PFSK-1 (cell line): ENCODE results near the gene ARHGAP9.

ENCODE experiments used
- POLR2AphosphoS5 ChIP-seq: IDR thresholded peaks from 2 replicates; pipeline ENCODE4 v1.6.1; 2012; ENCODE audit warnings: low read depth, mild to moderate bottlenecking, control low read depth, low read length, moderate library complexity
- REST ChIP-seq, 2 experiments: IDR thresholded peaks; 2 replicates each; pipeline versions ENCODE4 v1.6.1 to v1.8.0; 2011 to 2012; ENCODE audit warnings: low read depth in 2 of 2, low read length in 2 of 2, control low read depth in 1 of 2, inconsistent platforms in 1 of 2, mild to moderate bottlenecking in 1 of 2, moderate library complexity in 1 of 2; ENCODE audit not compliant: insufficient read depth in 1 of 2
- SIN3A ChIP-seq: IDR thresholded peaks from 2 replicates; pipeline ENCODE4 v1.6.1; 2012; ENCODE audit warnings: mild to moderate bottlenecking, low read length, moderate library complexity, borderline replicate concordance; ENCODE audit not compliant: insufficient read depth
- TAF1 ChIP-seq: IDR thresholded peaks from 2 replicates; pipeline ENCODE4 v1.6.1; 2012; ENCODE audit warnings: low read length, control low read depth, borderline replicate concordance; ENCODE audit not compliant: insufficient read depth

- TF ChIP-seq POLR2AphosphoS5, result no peak
- no peak for TF ChIP-seq SIN3A
- TF ChIP-seq REST (IDR thresholded peaks at IDR 0.05; ENCODE audit: insufficient read depth in 1 of 2, low read depth in 2 of 2, low read length in 2 of 2), result no peak
- TF ChIP-seq TAF1, result no peak
These were observed at the start of gene ARHGAP9 for GRCh38 chr12:57479376-57480115.
